ENCODE results near the gene REV3L. TPM values are rescaled to one million over a fixed set of nuclear protein-coding genes. Genes with fewer than 3 reads are reported as not detected.

REV3L gene, protein sequence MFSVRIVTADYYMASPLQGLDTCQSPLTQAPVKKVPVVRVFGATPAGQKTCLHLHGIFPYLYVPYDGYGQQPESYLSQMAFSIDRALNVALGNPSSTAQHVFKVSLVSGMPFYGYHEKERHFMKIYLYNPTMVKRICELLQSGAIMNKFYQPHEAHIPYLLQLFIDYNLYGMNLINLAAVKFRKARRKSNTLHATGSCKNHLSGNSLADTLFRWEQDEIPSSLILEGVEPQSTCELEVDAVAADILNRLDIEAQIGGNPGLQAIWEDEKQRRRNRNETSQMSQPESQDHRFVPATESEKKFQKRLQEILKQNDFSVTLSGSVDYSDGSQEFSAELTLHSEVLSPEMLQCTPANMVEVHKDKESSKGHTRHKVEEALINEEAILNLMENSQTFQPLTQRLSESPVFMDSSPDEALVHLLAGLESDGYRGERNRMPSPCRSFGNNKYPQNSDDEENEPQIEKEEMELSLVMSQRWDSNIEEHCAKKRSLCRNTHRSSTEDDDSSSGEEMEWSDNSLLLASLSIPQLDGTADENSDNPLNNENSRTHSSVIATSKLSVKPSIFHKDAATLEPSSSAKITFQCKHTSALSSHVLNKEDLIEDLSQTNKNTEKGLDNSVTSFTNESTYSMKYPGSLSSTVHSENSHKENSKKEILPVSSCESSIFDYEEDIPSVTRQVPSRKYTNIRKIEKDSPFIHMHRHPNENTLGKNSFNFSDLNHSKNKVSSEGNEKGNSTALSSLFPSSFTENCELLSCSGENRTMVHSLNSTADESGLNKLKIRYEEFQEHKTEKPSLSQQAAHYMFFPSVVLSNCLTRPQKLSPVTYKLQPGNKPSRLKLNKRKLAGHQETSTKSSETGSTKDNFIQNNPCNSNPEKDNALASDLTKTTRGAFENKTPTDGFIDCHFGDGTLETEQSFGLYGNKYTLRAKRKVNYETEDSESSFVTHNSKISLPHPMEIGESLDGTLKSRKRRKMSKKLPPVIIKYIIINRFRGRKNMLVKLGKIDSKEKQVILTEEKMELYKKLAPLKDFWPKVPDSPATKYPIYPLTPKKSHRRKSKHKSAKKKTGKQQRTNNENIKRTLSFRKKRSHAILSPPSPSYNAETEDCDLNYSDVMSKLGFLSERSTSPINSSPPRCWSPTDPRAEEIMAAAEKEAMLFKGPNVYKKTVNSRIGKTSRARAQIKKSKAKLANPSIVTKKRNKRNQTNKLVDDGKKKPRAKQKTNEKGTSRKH (N-terminal part only)
- total RNA-seq, result 10 to 100 TPM; 18.0 to 27.6 (median 22.1) TPM
- 38.2 TPM for total RNA-seq (2013)
- 58.0 to 122 (median 89.3) reads per million in 29 experiments for total RNA-seq

DNA sequence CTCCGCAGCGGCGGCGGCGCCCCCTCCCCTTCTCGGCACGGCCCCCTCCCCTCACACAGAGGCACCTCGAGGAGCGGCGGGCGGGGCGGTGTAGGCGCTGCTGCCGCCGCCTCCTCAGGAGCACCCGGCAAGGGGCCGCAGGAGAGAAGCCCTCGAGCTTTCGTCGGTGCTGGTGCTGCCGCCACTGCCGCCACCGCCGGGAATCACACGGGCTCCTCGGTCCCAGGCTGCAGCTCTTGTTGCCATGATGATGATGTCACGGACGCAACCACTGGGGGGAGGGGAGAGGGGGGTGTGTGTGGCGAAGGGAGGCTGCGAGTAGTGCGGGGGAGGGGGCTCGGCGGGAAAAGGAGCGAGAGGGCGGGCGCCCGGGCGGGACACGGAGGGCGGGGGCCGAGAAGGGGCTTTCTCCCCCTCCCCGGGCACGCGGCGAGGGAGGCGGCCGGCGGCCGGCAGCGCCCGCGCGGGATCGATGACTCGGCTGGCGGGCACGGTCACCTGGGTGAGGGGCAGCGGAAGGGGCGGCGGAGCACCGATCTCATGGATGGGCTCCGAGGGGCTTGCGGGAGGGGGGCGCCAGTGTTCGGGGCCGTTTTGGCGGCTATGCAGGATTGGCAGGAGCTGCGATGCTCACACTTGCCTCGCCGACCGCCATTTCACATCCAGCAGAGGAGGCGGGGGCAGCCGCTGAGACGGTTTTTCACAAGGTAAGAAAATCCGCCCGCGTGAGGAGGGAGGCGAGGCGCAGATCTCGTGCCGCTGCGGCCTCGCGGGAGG, at the start of gene REV3L:
Gene REV3L, minus strand, starts transcription at position 260 of the 777 bp plus-strand sequence. CDS start 330 bp downstream, outside the sequence.
- no peaks in the 10 kb centered on the region for H3K9me3 Mint-ChIP-seq
- peak within 1 kb of the TSS; percentile 86 to 98 (median 97) for H3K4me3 Mint-ChIP-seq
- H3K4me1 Mint-ChIP-seq, result peaks cover 52 to 63% (median 58%) of the 10 kb centered on the region in 3 donors
- H3K27ac Mint-ChIP-seq, result peak within 1 kb of the TSS; percentile 97 to 98
- Histone ChIP-seq H3K27me3 (replicated peaks in 1 of 2; ENCODE audit: control insufficient read depth in 2 of 2, extremely low read depth in 1 of 2, insufficient read depth in 2 of 2, low read length in 1 of 2) (no peaks in the 10 kb centered on the region), H3K9me3 (no peaks in the 10 kb centered on the region), H3K36me3 (ENCODE audit: control insufficient read depth in 2 of 2, extremely low read depth in 1 of 2, insufficient read depth in 1 of 2, low read length in 1 of 2) (no peaks in the 10 kb centered on the region), H3K4me3 (ENCODE audit: control insufficient read depth in 1 of 2, extremely low read depth in 1 of 2, low read length in 1 of 2) (peak within 1 kb of the TSS; percentile 96 to 98), H3K4me1 (ENCODE audit: control insufficient read depth in 1 of 2, extremely low read depth in 1 of 2, insufficient read depth in 2 of 2, low read length in 2 of 2) (peaks cover 15 to 17% of the 10 kb centered on the region in 2 experiments), H3K27ac (ENCODE audit: low read length) (peak within 1 kb of the TSS; percentile 99)
- DNase-seq (peak; percentile 76 to 91 (median 86)), ATAC-seq (replicated peaks in 1 of 4) (peak; percentile 67 to 71 (median 68))
- ChIA-PET POLR2A (interaction anchor here (0.6 to 2.4 kb wide), 12 partner anchors 12 to 673 kb away, joined by 3 to 16 read pairs (median 5); partner anchors contain the start of genes FAM229B (in 1 of the 2), SLC16A10 (in 1 of the 2) and TUBE1 (in 1 of the 2)), CTCF (interaction anchor here in 1 of 2 donors (0.6 to 2.7 kb wide), 3 partner anchors 123 to 604 kb away, joined by 5 to 19 read pairs (median 5); partner anchors contain the start of genes FAM229B and TUBE1)
- no peaks in the 10 kb centered on the region for H3K27me3 Mint-ChIP-seq
- H3K36me3 Mint-ChIP-seq, result no peaks in the 10 kb centered on the region
- 0% methylated on average over 60 of the region's 84 CpGs for WGBS (ENCODE audit: insufficient coverage)

DNA sequence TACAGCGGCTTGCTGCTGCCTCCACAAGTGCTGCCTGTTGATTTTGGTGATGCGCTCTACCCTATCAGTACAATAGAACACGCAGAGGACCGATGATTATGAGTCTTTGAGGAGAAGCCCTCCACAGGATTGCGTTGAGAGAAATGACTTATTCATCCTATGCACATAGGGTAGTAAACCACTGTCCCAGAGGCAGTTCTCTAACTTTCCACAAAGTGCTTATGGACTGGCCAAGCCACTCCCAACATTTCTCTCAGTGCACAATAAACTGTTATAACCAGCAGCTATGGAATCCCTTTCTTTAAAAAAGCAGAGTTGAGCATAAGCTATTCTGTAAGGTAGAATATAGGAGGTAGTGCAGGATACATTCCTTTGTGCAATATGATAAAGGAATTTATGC, 48.2 kb upstream of the REV3L start:
- peaks cover 20 to 30% (median 23%) of the 10 kb centered on the region in 3 donors for H3K4me1 Mint-ChIP-seq
- no peak overlapping the region for H3K27ac Mint-ChIP-seq
- peaks cover 0 to 2% (median 0%) of the 10 kb centered on the region in 3 donors for H3K9me3 Mint-ChIP-seq
- H3K36me3 Mint-ChIP-seq, result peaks cover 7% of the 10 kb centered on the region
- H3K4me1 ChIP-seq (ENCODE audit: control insufficient read depth in 1 of 2, extremely low read depth in 1 of 2, insufficient read depth in 2 of 2, low read length in 2 of 2), result peaks cover 2 to 3% of the 10 kb centered on the region in 2 experiments
- H3K9me3 ChIP-seq, result no peaks in the 10 kb centered on the region
- H3K36me3 ChIP-seq (ENCODE audit: control insufficient read depth in 2 of 2, extremely low read depth in 1 of 2, insufficient read depth in 1 of 2, low read length in 1 of 2), result no peaks in the 10 kb centered on the region
- H3K27me3 Mint-ChIP-seq, result no peaks in the 10 kb centered on the region
- no peak for ATAC-seq (replicated peaks in 1 of 4)
- H3K4me3 Mint-ChIP-seq, result no peak overlapping the region
- H3K27ac ChIP-seq (ENCODE audit: low read length), result no peak overlapping the region
- WGBS (ENCODE audit: insufficient coverage), result 100% methylated on average over 1 of the region's 5 CpGs
- POLR2A ChIA-PET, result no interaction called here
- DNase-seq, result no peak
- no peak overlapping the region for H3K4me3 ChIP-seq (ENCODE audit: control insufficient read depth in 1 of 2, extremely low read depth in 1 of 2, low read length in 1 of 2)
- no peaks in the 10 kb centered on the region for H3K27me3 ChIP-seq (replicated peaks in 1 of 2; ENCODE audit: control insufficient read depth in 2 of 2, extremely low read depth in 1 of 2, insufficient read depth in 2 of 2, low read length in 1 of 2)
- CTCF ChIA-PET, result interaction anchor here in 1 of 2 donors (0.6 kb wide), 1 partner anchor 13 kb away, joined by 4 read pairs; no protein-coding TSS in a partner anchor

DNA sequence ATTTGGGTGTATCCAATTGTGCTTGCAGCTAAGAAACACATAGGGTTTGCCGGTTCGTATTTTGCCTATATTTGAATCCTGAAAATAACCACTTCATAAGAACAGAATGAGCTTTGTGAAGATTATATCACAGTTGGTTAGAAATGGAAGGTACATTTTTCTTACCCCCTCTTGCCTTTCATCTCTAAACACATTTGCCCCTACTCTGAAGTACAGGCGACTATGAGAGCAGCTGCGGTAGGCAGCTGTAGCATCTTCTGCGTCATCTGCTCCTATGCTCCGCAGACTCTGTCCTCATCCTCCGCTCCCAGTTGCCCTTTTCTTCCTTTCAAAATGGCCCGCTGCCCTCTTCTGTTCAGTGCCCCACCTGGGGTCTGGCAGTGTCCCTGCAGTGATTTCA, 47.6 kb upstream of the REV3L start:
- Histone ChIP-seq H3K4me3 (ENCODE audit: control insufficient read depth in 1 of 2, extremely low read depth in 1 of 2, low read length in 1 of 2) (no peak overlapping the region), H3K27ac (ENCODE audit: low read length) (no peak overlapping the region), H3K36me3 (ENCODE audit: control insufficient read depth in 2 of 2, extremely low read depth in 1 of 2, insufficient read depth in 1 of 2, low read length in 1 of 2) (no peaks in the 10 kb centered on the region), H3K4me1 (ENCODE audit: control insufficient read depth in 1 of 2, extremely low read depth in 1 of 2, insufficient read depth in 2 of 2, low read length in 2 of 2) (peaks cover 2 to 3% of the 10 kb centered on the region in 2 experiments), H3K9me3 (no peaks in the 10 kb centered on the region), H3K27me3 (replicated peaks in 1 of 2; ENCODE audit: control insufficient read depth in 2 of 2, extremely low read depth in 1 of 2, insufficient read depth in 2 of 2, low read length in 1 of 2) (no peaks in the 10 kb centered on the region)
- WGBS (ENCODE audit: insufficient coverage), result 80% methylated on average over 5 of the region's 8 CpGs
- H3K4me1 Mint-ChIP-seq, result peaks cover 19 to 30% (median 21%) of the 10 kb centered on the region in 3 donors
- peaks cover 0 to 2% (median 0%) of the 10 kb centered on the region in 3 donors for H3K9me3 Mint-ChIP-seq
- ATAC-seq (replicated peaks in 1 of 4), result peak in 1 of 4 experiments; percentile 54
- no peak for DNase-seq
- peaks cover 7% of the 10 kb centered on the region for H3K36me3 Mint-ChIP-seq
- H3K27me3 Mint-ChIP-seq, result no peaks in the 10 kb centered on the region
- no peak overlapping the region for H3K27ac Mint-ChIP-seq
- ChIA-PET CTCF (no interaction called here), POLR2A (no interaction called here)
- H3K4me3 Mint-ChIP-seq, result no peak overlapping the region

DNA sequence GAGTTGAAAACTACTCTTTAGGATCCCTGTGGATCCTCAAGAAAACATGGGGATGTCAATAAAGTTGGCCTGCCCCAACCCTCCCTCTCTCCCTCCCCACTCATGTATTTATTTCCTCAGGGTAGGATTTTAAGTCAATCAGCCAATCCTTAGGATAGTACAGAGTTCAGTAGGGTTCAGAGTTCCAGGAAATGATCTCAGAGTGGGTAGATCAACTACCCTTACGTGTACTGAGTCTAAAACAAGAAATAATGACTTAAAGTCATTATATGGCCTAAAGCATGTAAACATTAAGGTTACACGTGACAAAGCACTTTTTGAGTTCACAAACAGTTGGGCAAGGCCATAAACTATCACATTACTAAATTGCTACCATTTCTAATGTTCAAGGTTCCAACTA, 47.2 kb upstream of the REV3L start:
- no peaks in the 10 kb centered on the region for H3K36me3 ChIP-seq (ENCODE audit: control insufficient read depth in 2 of 2, extremely low read depth in 1 of 2, insufficient read depth in 1 of 2, low read length in 1 of 2)
- H3K27ac ChIP-seq (ENCODE audit: low read length), result no peak overlapping the region
- peaks cover 0 to 2% (median 0%) of the 10 kb centered on the region in 3 donors for H3K9me3 Mint-ChIP-seq
- no peaks in the 10 kb centered on the region for H3K27me3 ChIP-seq (replicated peaks in 1 of 2; ENCODE audit: control insufficient read depth in 2 of 2, extremely low read depth in 1 of 2, insufficient read depth in 2 of 2, low read length in 1 of 2)
- ATAC-seq (replicated peaks in 1 of 4) (no peak), DNase-seq (no peak)
- H3K4me3 Mint-ChIP-seq, result no peak overlapping the region
- peaks cover 2 to 3% of the 10 kb centered on the region in 2 experiments for H3K4me1 ChIP-seq (ENCODE audit: control insufficient read depth in 1 of 2, extremely low read depth in 1 of 2, insufficient read depth in 2 of 2, low read length in 2 of 2)
- H3K36me3 Mint-ChIP-seq, result peaks cover 7% of the 10 kb centered on the region
- no peak overlapping the region for H3K4me3 ChIP-seq (ENCODE audit: control insufficient read depth in 1 of 2, extremely low read depth in 1 of 2, low read length in 1 of 2)
- H3K4me1 Mint-ChIP-seq, result peaks cover 18 to 30% (median 21%) of the 10 kb centered on the region in 3 donors
- H3K27ac Mint-ChIP-seq, result no peak overlapping the region
- no peaks in the 10 kb centered on the region for H3K27me3 Mint-ChIP-seq
- H3K9me3 ChIP-seq, result no peaks in the 10 kb centered on the region
- CTCF ChIA-PET, result no interaction called here
- WGBS (ENCODE audit: insufficient coverage), result no CpG with 5 or more reads among the region's 2 CpGs
- POLR2A ChIA-PET, result no interaction called here

DNA sequence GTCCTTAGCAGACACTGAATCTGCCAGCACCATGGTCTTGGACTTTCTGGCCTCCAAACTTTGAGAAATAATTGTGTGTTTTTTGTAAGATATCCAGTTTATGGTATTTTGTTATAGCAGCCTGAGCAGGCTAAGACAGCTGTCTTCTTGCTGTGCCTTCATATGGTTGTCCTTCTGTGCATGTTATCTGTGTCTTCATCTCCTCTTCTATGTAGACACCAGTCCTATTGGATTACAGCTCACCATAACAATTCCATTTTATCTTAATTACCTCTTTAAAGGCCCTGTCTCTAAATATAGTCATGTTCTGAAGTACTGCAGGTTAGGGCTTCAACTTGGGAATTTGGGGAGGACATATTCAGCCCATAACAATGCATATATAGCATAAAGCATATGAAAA, 44.3 kb upstream of the REV3L start:
- Mint-ChIP-seq H3K4me1 (peaks cover 17 to 29% (median 23%) of the 10 kb centered on the region in 3 donors), H3K4me3 (no peak overlapping the region), H3K36me3 (peaks cover 7% of the 10 kb centered on the region), H3K27ac (no peak overlapping the region), H3K9me3 (peaks cover 0 to 2% (median 0%) of the 10 kb centered on the region in 3 donors), H3K27me3 (no peaks in the 10 kb centered on the region)
- no peak overlapping the region for H3K4me3 ChIP-seq (ENCODE audit: control insufficient read depth in 1 of 2, extremely low read depth in 1 of 2, low read length in 1 of 2)
- peaks cover 3 to 8% of the 10 kb centered on the region in 2 experiments for H3K4me1 ChIP-seq (ENCODE audit: control insufficient read depth in 1 of 2, extremely low read depth in 1 of 2, insufficient read depth in 2 of 2, low read length in 2 of 2)
- H3K9me3 ChIP-seq, result no peaks in the 10 kb centered on the region
- no peak overlapping the region for H3K27ac ChIP-seq (ENCODE audit: low read length)
- ATAC-seq (replicated peaks in 1 of 4), result no peak
- ChIA-PET POLR2A (no interaction called here), CTCF (interaction anchor here (0.5 to 0.6 kb wide), 3 partner anchors 40 to 225 kb away, joined by 3 to 12 read pairs (median 5); no protein-coding TSS in a partner anchor)
- H3K27me3 ChIP-seq (replicated peaks in 1 of 2; ENCODE audit: control insufficient read depth in 2 of 2, extremely low read depth in 1 of 2, insufficient read depth in 2 of 2, low read length in 1 of 2), result no peaks in the 10 kb centered on the region
- DNase-seq, result no peak
- H3K36me3 ChIP-seq (ENCODE audit: control insufficient read depth in 2 of 2, extremely low read depth in 1 of 2, insufficient read depth in 1 of 2, low read length in 1 of 2), result no peaks in the 10 kb centered on the region

All from T-cell (primary cell).